K562 (cell line): ENCODE measurements around the gene LRRK1.

ENCODE experiments used
- E2F8 ChIP-seq: fragments of 450-650 bp; IDR thresholded peaks from 2 replicates; pipeline ENCODE4 v1.7.1; 2018; ENCODE audit warnings: mild to moderate bottlenecking, low read depth; ENCODE audit not compliant: partially characterized antibody
- KLF13 ChIP-seq: fragments of 450-650 bp; IDR thresholded peaks from 2 replicates; pipeline ENCODE4 v1.6.1; 2016; ENCODE audit warnings: missing genetic modification characterization, low read depth, mild to moderate bottlenecking, missing compliant biosample characterization, moderate library complexity, borderline replicate concordance
- NELFE ChIP-seq: IDR thresholded peaks from 2 replicates; pipeline ENCODE4 v1.6.1; 2011; ENCODE audit warnings: mild to moderate bottlenecking; ENCODE audit not compliant: insufficient read depth, insufficient read length
- ZBTB1 ChIP-seq: sonication (generic); formaldehyde crosslinking; IDR thresholded peaks from 2 replicates; pipeline ENCODE4 v1.8.1; 2023; ENCODE audit warnings: missing genetic modification reagents, low read depth, mild to moderate bottlenecking, borderline replicate concordance
- ZBTB11 ChIP-seq, 3 experiments: fragments of 200-800 bp in 1 of 3; fragments of 250-450 bp in 1 of 3; fragments of 450-650 bp in 1 of 3; sonication (Bioruptor Pico) in 1 of 3; sonication (Bioruptor generic) in 1 of 3; formaldehyde crosslinking in 1 of 3; IDR thresholded peaks; 2 replicates each; pipeline versions ENCODE4 v1.6.1 to v1.8.0; 2016 to 2022; ENCODE audit warnings: mild to moderate bottlenecking in 2 of 3, missing genetic modification characterization in 2 of 3, missing compliant biosample characterization in 1 of 3, moderate library complexity in 1 of 3
- ZNF274 ChIP-seq: IDR thresholded peaks from 2 replicates; pipeline ENCODE4 v1.6.1; 2011; ENCODE audit warnings: low read depth, mild to moderate bottlenecking, low read length, moderate library complexity, borderline replicate concordance

- TF ChIP-seq ZNF274, result no peak
- TF ChIP-seq NELFE, result no peak
- no peak for TF ChIP-seq ZBTB1 (CRISPR knock-in tag)
- no peak for TF ChIP-seq E2F8
- TF ChIP-seq ZBTB11 (CRISPR knock-in tag; IDR thresholded peaks at IDR 0.05), result no peak
- TF ChIP-seq KLF13 (tag), result no peak
These were observed 193.4 kb downstream of the LRRK1 start for GRCh38 chr15:101112336-101113113.
